Esophagus squamous epithelium (tissue), 5 donors: ENCODE results near the gene HDAC6. TPM values are rescaled to one million over a fixed set of nuclear protein-coding genes. Genes with fewer than 3 reads are reported as not detected.

Experiments
- DNase-seq: peaks from one replicate; lab custom pipeline; 2025; lab: John Stamatoyannopoulos, UW
- H3K27ac ChIP-seq, 4 donors: fragments of 200-600 bp; sonication (generic); one replicate each; pipeline ENCODE4 v1.5.1; 2016 to 2019; ENCODE audit warnings: mild to moderate bottlenecking in 1 of 4
- H3K27me3 ChIP-seq, 4 donors: fragments of 200-600 bp; sonication (generic); 1 replicate in 3 of 4; 2 replicates in 1 of 4; pipeline versions ENCODE4 v1.5.1 to v1.6.0; 2017 to 2021; ENCODE audit warnings: antibody characterized with exemption in 1 of 4
- H3K36me3 ChIP-seq, 3 donors: fragments of 200-600 bp; sonication (generic); one replicate each; pipeline ENCODE4 v1.5.1; 2016 to 2019
- H3K4me1 ChIP-seq, 3 donors: fragments of 200-600 bp; sonication (generic); one replicate each; pipeline ENCODE4 v1.5.1; 2017 to 2019
- H3K4me3 ChIP-seq, 4 donors: fragments of 200-600 bp; sonication (generic); 1 replicate in 3 of 4; 2 replicates in 1 of 4; pipeline ENCODE4 v1.5.1; 2016 to 2019; ENCODE audit warnings: mild to moderate bottlenecking in 2 of 4, moderate library complexity in 1 of 4
- H3K9me3 ChIP-seq, 3 donors: fragments of 200-600 bp; sonication (generic); one replicate each; pipeline ENCODE4 v1.5.1; 2016 to 2019
- CTCF ChIP-seq, 6 experiments: fragments of 450-650 bp in 4 of 6; fragments of 200-600 bp in 2 of 6; sonication (generic) in 2 of 6; IDR thresholded peaks; one replicate each; pipeline ENCODE4 v1.5.1; 2016 to 2019; ENCODE audit warnings: antibody characterized with exemption in 6 of 6, mild to moderate bottlenecking in 4 of 6, moderate library complexity in 4 of 6
- POLR2A ChIP-seq, 4 donors: fragments of 450-650 bp; IDR thresholded peaks; one replicate each; pipeline ENCODE4 v1.6.1; 2017; ENCODE audit warnings: antibody characterized with exemption in 4 of 4, mild to moderate bottlenecking in 4 of 4, moderate library complexity in 3 of 4
- WGBS, 2 donors: methylation state at CpG; one replicate each; pipeline ENCODE4 v1.1.5; 2018; 5-methylcytosine and 5-hydroxymethylcytosine counted together
- intact Hi-C: fragments of 100-400 bp; cut with DNase I; formaldehyde crosslinking; loops from one replicate; pipeline ENCODE4 v1.15.0; 2022
- total RNA-seq, 4 donors: library from RNA; depleted of rRNA; stranded (reverse); fragments of >200 nt; gene quantifications; one replicate each; pipeline ENCODE4 v1.1.0, GENCODE V29; 2016
- donor health status: DM: yes; HTN: yes; CAD: no.

HDAC6 gene
- total RNA-seq, 4 donors from 2014 or later = 39.9 to 54.9 (median 48.2) TPM

DNA sequence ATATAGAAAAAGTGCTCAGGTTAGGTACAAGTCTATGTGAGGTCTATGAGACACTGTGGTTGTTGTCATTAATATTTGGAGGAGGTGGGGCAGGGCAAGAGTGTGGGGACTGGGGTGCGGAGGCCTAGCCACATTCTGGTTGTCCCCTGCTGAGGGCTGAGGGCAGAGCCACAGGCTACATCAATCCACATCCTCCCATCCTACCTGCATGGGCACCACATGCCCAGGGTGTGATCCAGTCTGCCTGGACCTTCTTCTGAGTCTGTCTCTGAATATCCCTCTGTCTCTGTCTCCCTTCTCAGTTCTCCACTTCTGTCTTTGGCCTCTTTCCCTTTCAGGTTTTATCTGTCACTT lies 16.7 kb upstream of the HDAC6 start:
- Histone ChIP-seq H3K9me3 (no peaks in the 10 kb centered on the region), H3K4me3 (no peak overlapping the region), H3K4me1 (no peaks in the 10 kb centered on the region), H3K27me3 (peaks cover 0 to 10% (median 0%) of the 10 kb centered on the region in 4 donors), H3K36me3 (no peaks in the 10 kb centered on the region), H3K27ac (no peak overlapping the region)
- WGBS, 2 donors = 83% methylated on average over 1 of the region's 1 CpG; no CpG with 5 or more reads in 1 of the 2 donors
- TF ChIP-seq POLR2A (IDR thresholded peaks at IDR 0.05) (no peak), CTCF (IDR thresholded peaks at IDR 0.05) (no peak)
- intact Hi-C loops = no loop called here
- DNase-seq = no peak

GRCh38 chrX:48785540-48786214 lies 16.2 kb upstream of the HDAC6 start:
- TF ChIP-seq CTCF (IDR thresholded peaks at IDR 0.05) = no peak
- no peak for TF ChIP-seq POLR2A (IDR thresholded peaks at IDR 0.05)
- WGBS, 2 donors = 74 to 77% methylated on average over 5 to 7 of the region's 16 CpGs
- Histone ChIP-seq H3K4me3 (no peak overlapping the region), H3K27me3 (peaks cover 0 to 10% (median 0%) of the 10 kb centered on the region in 4 donors), H3K4me1 (no peaks in the 10 kb centered on the region), H3K9me3 (no peaks in the 10 kb centered on the region), H3K36me3 (no peaks in the 10 kb centered on the region), H3K27ac (no peak overlapping the region)
- intact Hi-C loops = no loop called here
- DNase-seq = no peak

DNA sequence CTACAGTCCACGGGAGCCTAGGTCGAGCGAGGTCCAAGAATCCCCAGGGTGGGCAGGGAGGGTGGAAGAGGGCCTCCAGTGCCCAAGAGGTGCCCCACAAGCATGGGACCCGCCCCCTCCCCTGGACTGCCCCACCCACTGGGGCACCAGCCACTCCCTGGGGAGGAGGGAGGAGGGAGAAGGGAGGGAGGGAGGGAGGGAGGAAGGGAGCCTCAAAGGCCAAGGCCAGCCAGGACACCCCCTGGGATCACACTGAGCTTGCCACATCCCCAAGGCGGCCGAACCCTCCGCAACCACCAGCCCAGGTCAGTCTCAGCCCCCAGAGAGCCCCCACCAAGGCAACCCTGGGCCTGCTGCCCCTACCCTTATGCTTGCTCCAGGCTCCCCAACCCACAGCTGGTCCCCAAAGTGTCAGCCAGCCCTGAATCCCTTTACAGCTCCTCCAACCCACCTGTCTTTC lies 15.5 kb upstream of the HDAC6 start, which contains the start of gene GATA1:
GATA1 (plus strand) TSS at position 250 of the 460 bp plus-strand sequence. CDS start 4,520 bp downstream, outside the sequence.
- Histone ChIP-seq H3K9me3 (no peaks in the 10 kb centered on the region), H3K4me1 (no peaks in the 10 kb centered on the region), H3K36me3 (no peaks in the 10 kb centered on the region), H3K27ac (no peak within 1 kb of the TSS), H3K4me3 (no peak within 1 kb of the TSS), H3K27me3 (peaks cover 0 to 10% (median 0%) of the 10 kb centered on the region in 4 donors)
- 90% methylated on average over 2 of the region's 7 CpGs; no CpG with 5 or more reads in 1 of the 2 donors for WGBS, 2 donors
- DNase-seq = no peak
- TF ChIP-seq CTCF (IDR thresholded peaks at IDR 0.05) = no peak
- no peak for TF ChIP-seq POLR2A (IDR thresholded peaks at IDR 0.05)
- intact Hi-C loops = no loop called here

- 56 to 78% methylated on average over 6 of the region's 6 CpGs for WGBS, 2 donors
- H3K4me3 ChIP-seq = no peak overlapping the region
- H3K4me1 ChIP-seq = no peaks in the 10 kb centered on the region
- no peak for DNase-seq
- no peaks in the 10 kb centered on the region for H3K9me3 ChIP-seq
- TF ChIP-seq POLR2A (IDR thresholded peaks at IDR 0.05) (no peak), CTCF (IDR thresholded peaks at IDR 0.05) (no peak)
- H3K27me3 ChIP-seq = peaks cover 0 to 10% (median 0%) of the 10 kb centered on the region in 4 donors
- intact Hi-C loops = no loop called here
- no peaks in the 10 kb centered on the region for H3K36me3 ChIP-seq
- no peak overlapping the region for H3K27ac ChIP-seq
These were observed 14.9 kb upstream of the HDAC6 start for GRCh38 chrX:48786825-48787504.
